K562 (cell line): Measurements from ENCODE around the gene RNU6-9. TPM values are rescaled to one million over a fixed set of nuclear protein-coding genes. Genes with fewer than 3 reads are reported as not detected.

Source experiments
- BRF1 ChIP-seq: IDR thresholded peaks from 3 replicates; pipeline ENCODE4 v1.6.1; 2011; ENCODE audit warnings: borderline replicate concordance, mild to moderate bottlenecking; ENCODE audit not compliant: insufficient read length; ENCODE audit errors: extremely low read depth
- COPS2 ChIP-seq: fragments of 450-650 bp; conservative IDR thresholded peaks from 2 replicates; pipeline ENCODE4 v1.6.1; 2016; ENCODE audit warnings: mild to moderate bottlenecking, moderate library complexity
- DIDO1 ChIP-seq: fragments of 450-650 bp; IDR thresholded peaks from 2 replicates; pipeline ENCODE4 v1.6.1; 2016; ENCODE audit warnings: low read depth, missing biosample characterization, missing genetic modification characterization
- E2F1 ChIP-seq: sonication (generic); formaldehyde crosslinking; IDR thresholded peaks from 2 replicates; pipeline ENCODE4 v1.8.1; 2023; ENCODE audit warnings: mild to moderate bottlenecking, missing genetic modification reagents, moderate library complexity
- FUS ChIP-seq: fragments of 200-400 bp; formaldehyde crosslinking; optimal IDR thresholded peaks from 2 replicates; pipeline ENCODE3; 2017; ENCODE audit warnings: low read depth, low read length
- HEY1 ChIP-seq: fragments of 250-450 bp; sonication (Bioruptor Pico); IDR thresholded peaks from 2 replicates; pipeline ENCODE4 v1.5.0; 2020; ENCODE audit warnings: mild to moderate bottlenecking, moderate library complexity, borderline replicate concordance
- HNRNPUL1 ChIP-seq: fragments of 200-400 bp; formaldehyde crosslinking; IDR thresholded peaks from 2 replicates; pipeline ENCODE4 v1.6.1; 2017; ENCODE audit warnings: low read length
- HSF4 ChIP-seq: fragments of 250-450 bp; sonication (Bioruptor Pico); IDR thresholded peaks from 2 replicates; pipeline ENCODE4 v2.1.2; 2022; ENCODE audit warnings: mild to moderate bottlenecking, moderate library complexity, borderline replicate concordance
- NR2F6 ChIP-seq: fragments of 450-650 bp; formaldehyde crosslinking; IDR thresholded peaks from 2 replicates; pipeline ENCODE4 v1.4.0; 2020; ENCODE audit warnings: mild to moderate bottlenecking
- PATZ1 ChIP-seq: fragments of 250-450 bp; sonication (Bioruptor Pico); IDR thresholded peaks from 2 replicates; pipeline ENCODE4 v1.5.0; 2020; ENCODE audit warnings: mild to moderate bottlenecking, borderline replicate concordance
- PHTF2 ChIP-seq: fragments of 250-450 bp; sonication (Bioruptor Pico); IDR thresholded peaks from 2 replicates; pipeline ENCODE4 v1.5.0; 2021; ENCODE audit warnings: mild to moderate bottlenecking
- PRPF4 ChIP-seq: fragments of 200-400 bp; formaldehyde crosslinking; IDR thresholded peaks from one replicate; pipeline ENCODE4 v1.6.1; 2017; ENCODE audit warnings: low read length, low read depth, mild to moderate bottlenecking; ENCODE audit not compliant: insufficient read depth, poor library complexity, severe bottlenecking
- SUPT5H ChIP-seq: fragments of 450-650 bp; IDR thresholded peaks from 2 replicates; pipeline ENCODE4 v1.6.1; 2016
- TCFL5 ChIP-seq: fragments of 250-450 bp; sonication (Bioruptor Pico); conservative IDR thresholded peaks from 2 replicates; pipeline ENCODE4 v1.6.1; 2021; ENCODE audit warnings: mild to moderate bottlenecking, moderate library complexity, matching md5 sums
- TEAD2 ChIP-seq: fragments of 450-650 bp; IDR thresholded peaks from 2 replicates; pipeline ENCODE4 v1.6.1; 2016; ENCODE audit warnings: missing genetic modification characterization, control low read depth, missing compliant biosample characterization
- TGIF2 ChIP-seq: sonication (generic); formaldehyde crosslinking; IDR thresholded peaks from 2 replicates; pipeline ENCODE4 v1.8.1; 2022; ENCODE audit warnings: mild to moderate bottlenecking, missing genetic modification reagents, moderate library complexity
- YY1 ChIP-seq, 3 experiments: IDR thresholded peaks; 2 replicates each; pipeline ENCODE4 v1.6.1; 2011; ENCODE audit warnings: low read length in 2 of 3, mild to moderate bottlenecking in 2 of 3, moderate library complexity in 2 of 3, borderline replicate concordance in 1 of 3, control low read depth in 1 of 3, low read depth in 1 of 3; ENCODE audit not compliant: insufficient read depth in 3 of 3, insufficient replicate concordance in 2 of 3, control insufficient read depth in 1 of 3, insufficient read length in 1 of 3; ENCODE audit errors: extremely low read depth in 1 of 3
- ZBED1 ChIP-seq: IDR thresholded peaks from 2 replicates; pipeline ENCODE4 v1.6.1; 2014
- polyA plus RNA-seq, 8 experiments: library from polyadenylated mRNA; depleted of rRNA in 4 of 8; stranded (reverse) in 5 of 8; unstranded in 3 of 8; fragments of >200 nt; fragmentation: Nextera tagmentation in 2 of 8; fragmentation: Illumina TruSeq in 1 of 8; extraction: Ambion mirVana in 2 of 8; extraction: Trizol in 1 of 8; gene quantifications; 2 replicates each; pipeline versions ENCODE4 v1.2.1 to v1.2.3, GENCODE V29; 2011 to 2014; ENCODE audit warnings: inconsistent platforms in 1 of 8, missing spikeins in 1 of 8
- total RNA-seq, 7 experiments: library from RNA; depleted of rRNA in 6 of 7; stranded (reverse); fragments of >200 nt in 6 of 7; fragmentation: Illumina TruSeq in 2 of 7; extraction: Trizol in 2 of 7; gene quantifications; 2 replicates each; pipeline versions ENCODE4 v1.2.1 to v1.2.3, GENCODE V29; 2011 to 2021; ENCODE audit warnings: low replicate concordance in 1 of 7
- TF ChIP-seq, protein P1 (sequence below): fragments of 250-450 bp; sonication (Bioruptor Pico); IDR thresholded peaks from 2 replicates; pipeline ENCODE4 v1.4.0; 2020; ENCODE audit warnings: borderline replicate concordance
- TF ChIP-seq, protein P2 (sequence below): fragments of 250-450 bp; sonication (Bioruptor Pico); IDR thresholded peaks from 2 replicates; pipeline ENCODE4 v1.9.0; 2021; ENCODE audit warnings: mild to moderate bottlenecking
- TF ChIP-seq, protein P3 (sequence below): fragments of 250-450 bp; sonication (Bioruptor Pico); IDR thresholded peaks from 2 replicates; pipeline ENCODE4 v1.9.0; 2021; ENCODE audit warnings: mild to moderate bottlenecking, inconsistent platforms

Gene RNU6-9
- total and polyA plus RNA-seq, 9 of the 15 experiments (the other 6 are each of a cell fraction or from before 2014, with no cell fraction given): not detected

DNA sequence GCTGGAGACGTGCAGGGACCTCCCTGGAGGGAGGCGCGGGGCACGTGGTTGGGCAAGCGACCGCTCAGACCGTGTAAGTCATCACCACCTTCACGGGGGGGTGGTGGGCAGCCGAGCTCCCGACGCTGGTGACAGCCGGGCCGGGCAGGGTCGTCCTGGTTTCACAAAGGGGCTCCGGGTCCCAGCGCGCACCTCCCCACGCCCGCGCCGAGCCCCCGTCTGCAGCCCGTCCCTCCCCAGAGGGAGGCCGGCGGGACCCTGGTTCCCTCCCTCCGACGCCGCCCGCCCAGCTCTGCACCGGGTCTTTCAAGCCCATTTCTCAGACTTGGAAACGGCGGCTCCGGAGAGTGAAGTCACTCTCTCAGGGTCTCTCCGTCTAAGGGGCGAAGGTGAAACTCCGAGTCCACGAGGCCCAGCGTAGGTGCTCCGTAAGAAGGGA lies 31.8 kb downstream of the RNU6-9 start (continued):
- TF ChIP-seq HSF4 (CRISPR knock-in tag) (no peak), ZBED1 (no peak), PHTF2 (CRISPR knock-in tag) (no peak), TEAD2 (tag) (no peak), PRPF4 (no peak), TGIF2 (CRISPR knock-in tag) (no peak), YY1 (IDR thresholded peaks at IDR 0.05; ENCODE audit: borderline replicate concordance in 1 of 3, control insufficient read depth in 1 of 3, extremely low read depth in 1 of 3, insufficient read depth in 3 of 3, insufficient read length in 1 of 3, insufficient replicate concordance in 2 of 3, low read depth in 1 of 3, low read length in 2 of 3) (no peak), FUS (no peak), COPS2 (no peak), NR2F6 (0 out of 2 replicates have a peak, but pooled peaks have one; percentile 26), HNRNPUL1 (no peak), E2F1 (0 out of 2 replicates have a peak, but pooled peaks have one; percentile 23), PATZ1 (CRISPR knock-in tag) (no peak), BRF1 (no peak), SUPT5H (no peak), TCFL5 (CRISPR knock-in tag) (no peak), HEY1 (no peak), DIDO1 (tag) (no peak)
- TF ChIP-seq, protein P1, sequence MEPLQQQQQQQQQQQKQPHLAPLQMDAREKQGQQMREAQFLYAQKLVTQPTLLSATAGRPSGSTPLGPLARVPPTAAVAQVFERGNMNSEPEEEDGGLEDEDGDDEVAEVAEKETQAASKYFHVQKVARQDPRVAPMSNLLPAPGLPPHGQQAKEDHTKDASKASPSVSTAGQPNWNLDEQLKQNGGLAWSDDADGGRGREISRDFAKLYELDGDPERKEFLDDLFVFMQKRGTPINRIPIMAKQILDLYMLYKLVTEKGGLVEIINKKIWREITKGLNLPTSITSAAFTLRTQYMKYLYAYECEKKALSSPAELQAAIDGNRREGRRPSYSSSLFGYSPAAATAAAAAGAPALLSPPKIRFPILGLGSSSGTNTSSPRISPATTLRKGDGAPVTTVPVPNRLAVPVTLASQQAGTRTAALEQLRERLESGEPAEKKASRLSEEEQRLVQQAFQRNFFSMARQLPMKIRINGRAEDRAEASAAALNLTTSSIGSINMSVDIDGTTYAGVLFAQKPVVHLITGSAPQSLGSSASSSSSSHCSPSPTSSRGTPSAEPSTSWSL: peak; percentile 81; the same call in 1 of the 2 replicates
- TF ChIP-seq, protein P2, sequence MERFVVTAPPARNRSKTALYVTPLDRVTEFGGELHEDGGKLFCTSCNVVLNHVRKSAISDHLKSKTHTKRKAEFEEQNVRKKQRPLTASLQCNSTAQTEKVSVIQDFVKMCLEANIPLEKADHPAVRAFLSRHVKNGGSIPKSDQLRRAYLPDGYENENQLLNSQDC (CRISPR knock-in tag): no peak
- TF ChIP-seq, protein P3, sequence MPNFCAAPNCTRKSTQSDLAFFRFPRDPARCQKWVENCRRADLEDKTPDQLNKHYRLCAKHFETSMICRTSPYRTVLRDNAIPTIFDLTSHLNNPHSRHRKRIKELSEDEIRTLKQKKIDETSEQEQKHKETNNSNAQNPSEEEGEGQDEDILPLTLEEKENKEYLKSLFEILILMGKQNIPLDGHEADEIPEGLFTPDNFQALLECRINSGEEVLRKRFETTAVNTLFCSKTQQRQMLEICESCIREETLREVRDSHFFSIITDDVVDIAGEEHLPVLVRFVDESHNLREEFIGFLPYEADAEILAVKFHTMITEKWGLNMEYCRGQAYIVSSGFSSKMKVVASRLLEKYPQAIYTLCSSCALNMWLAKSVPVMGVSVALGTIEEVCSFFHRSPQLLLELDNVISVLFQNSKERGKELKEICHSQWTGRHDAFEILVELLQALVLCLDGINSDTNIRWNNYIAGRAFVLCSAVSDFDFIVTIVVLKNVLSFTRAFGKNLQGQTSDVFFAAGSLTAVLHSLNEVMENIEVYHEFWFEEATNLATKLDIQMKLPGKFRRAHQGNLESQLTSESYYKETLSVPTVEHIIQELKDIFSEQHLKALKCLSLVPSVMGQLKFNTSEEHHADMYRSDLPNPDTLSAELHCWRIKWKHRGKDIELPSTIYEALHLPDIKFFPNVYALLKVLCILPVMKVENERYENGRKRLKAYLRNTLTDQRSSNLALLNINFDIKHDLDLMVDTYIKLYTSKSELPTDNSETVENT (CRISPR knock-in tag): no peak
